HCT116 (cell line): Measurements from ENCODE around the gene IFNL1. TPM values are rescaled to one million over a fixed set of nuclear protein-coding genes. Genes with fewer than 3 reads are reported as not detected.

Source experiments
- ATAC-seq: fragments of 200-7000 bp; cut with Tn5 transposase; 2 replicates; pipeline ENCODE4 v1.9.1; 2020; ENCODE audit warnings: mild to moderate bottlenecking, moderate library complexity
- BruUV-seq: library from RNA; stranded (reverse); fragments of 400-500 nt; replicated peaks from 2 replicates; lab custom pipeline; 2021; lab: Mats Ljungman, UMichigan
- CTCF ChIA-PET: fragments of 300-600 bp; sonication (Branson Sonifier 250); formaldehyde crosslinking; loops from one replicate; lab custom pipeline; 2021; ENCODE audit warnings: antibody characterized with exemption; lab: Charles Lee
- POLR2A ChIA-PET: fragments of 300-600, 350-600 bp; sonication (Branson Sonifier 250); formaldehyde crosslinking; loops from one replicate; lab custom pipeline; 2021; ENCODE audit warnings: antibody characterized with exemption; lab: Charles Lee
- RAD21 ChIA-PET, 2 experiments: fragments of 300-600 bp; sonication (Branson Sonifier 250); formaldehyde crosslinking; loops; one replicate each; lab custom pipeline; 2023; ENCODE audit warnings: low total read pairs in 2 of 2; ENCODE audit not compliant: uncharacterized antibody in 2 of 2, unreplicated experiment in 2 of 2, low non-redundant PET in 1 of 2; lab: Charles Lee
- DNase-seq: peaks from one replicate; pipeline ENCODE4 v3.0.0-alpha.2; 2010; ENCODE audit warnings: low read depth, low spot score
- H2AFZ ChIP-seq: fragments of 200-600 bp; shearing (Covaris generic), sonication (generic); 2 replicates; pipeline ENCODE4 v1.6.1; 2017; ENCODE audit warnings: low read depth, mixed run types, mixed read lengths, antibody characterized with exemption, low read length; ENCODE audit not compliant: poor library complexity, severe bottlenecking
- H3K27ac ChIP-seq: 2 replicates; pipeline ENCODE4 v1.5.1; 2012; ENCODE audit warnings: low read depth, low read length
- H3K27me3 ChIP-seq: fragments of 200-600 bp; sonication (generic); 2 replicates; pipeline ENCODE4 v1.6.1; 2016; ENCODE audit warnings: mixed run types, low read length, mixed read lengths; ENCODE audit not compliant: insufficient read depth
- H3K36me3 ChIP-seq, 2 experiments: fragments of 200-500 bp in 1 of 2; fragments of 200-600 bp in 1 of 2; sonication (Bioruptor generic) in 1 of 2; sonication (generic) in 1 of 2; 2 replicates each; pipeline versions ENCODE4 v1.5.1 to v1.6.1; 2014 to 2016; ENCODE audit warnings: low read length in 2 of 2, inconsistent platforms in 1 of 2, mixed read lengths in 1 of 2, mixed run types in 1 of 2; ENCODE audit not compliant: insufficient read depth in 2 of 2, control insufficient read depth in 1 of 2
- H3K4me1 ChIP-seq, 2 experiments: fragments of 200-600 bp in 1 of 2; sonication (generic) in 1 of 2; 2 replicates each; pipeline versions ENCODE4 v1.5.1 to v1.6.1; 2012 to 2017; ENCODE audit warnings: low read length in 2 of 2, inconsistent platforms in 1 of 2, mild to moderate bottlenecking in 1 of 2, mixed read lengths in 1 of 2, mixed run types in 1 of 2, moderate library complexity in 1 of 2; ENCODE audit not compliant: insufficient read depth in 2 of 2, control insufficient read depth in 1 of 2
- H3K4me2 ChIP-seq: fragments of 200-600 bp; sonication (generic); 2 replicates; pipeline ENCODE4 v1.6.1; 2017; ENCODE audit warnings: mixed run types, low read length, mixed read lengths
- H3K4me3 ChIP-seq, 2 experiments: fragments of 200-600 bp in 1 of 2; sonication (generic) in 1 of 2; replicated peaks in 1 of 2; 2 replicates each; pipeline ENCODE4 v1.5.1; 2011 to 2016; ENCODE audit warnings: low read length in 2 of 2, control low read depth in 1 of 2, low read depth in 1 of 2, mild to moderate bottlenecking in 1 of 2, mixed read lengths in 1 of 2, mixed run types in 1 of 2
- H3K79me2 ChIP-seq: fragments of 200-600 bp; sonication (generic); 2 replicates; pipeline ENCODE4 v1.6.1; 2017; ENCODE audit warnings: mild to moderate bottlenecking, mixed run types, low read length, moderate library complexity, mixed read lengths; ENCODE audit not compliant: insufficient read depth
- H3K9ac ChIP-seq: fragments of 200-600 bp; sonication (generic); 2 replicates; pipeline ENCODE4 v1.6.1; 2016; ENCODE audit warnings: low read length, mixed read lengths
- H3K9me2 ChIP-seq: fragments of 200-600 bp; sonication (generic), shearing (Covaris generic); 2 replicates; pipeline ENCODE4 v1.6.1; 2017; ENCODE audit warnings: mixed run types, mild to moderate bottlenecking, moderate library complexity; ENCODE audit not compliant: insufficient read depth
- H3K9me3 ChIP-seq, 2 experiments: fragments of 200-500 bp in 1 of 2; fragments of 200-600 bp in 1 of 2; sonication (Bioruptor generic) in 1 of 2; sonication (generic) in 1 of 2; 2 replicates each; pipeline ENCODE4 v1.6.1; 2014 to 2017; ENCODE audit warnings: low read length in 2 of 2, mixed read lengths in 2 of 2, inconsistent platforms in 1 of 2, low read depth in 1 of 2, mild to moderate bottlenecking in 1 of 2, mixed run types in 1 of 2, moderate library complexity in 1 of 2; ENCODE audit not compliant: control insufficient read depth in 1 of 2, insufficient read depth in 1 of 2
- H4K20me1 ChIP-seq: fragments of 200-600 bp; sonication (generic), shearing (Covaris generic); 2 replicates; pipeline ENCODE4 v1.6.1; 2017; ENCODE audit warnings: mixed run types, mild to moderate bottlenecking, moderate library complexity; ENCODE audit not compliant: insufficient read depth
- CBX3 ChIP-seq: IDR thresholded peaks from 2 replicates; pipeline ENCODE4 v1.6.1; 2012; ENCODE audit warnings: low read depth
- CEBPB ChIP-seq: IDR thresholded peaks from 2 replicates; pipeline ENCODE4 v1.6.1; 2012; ENCODE audit warnings: low read depth
- EGR1 ChIP-seq: IDR thresholded peaks from 2 replicates; pipeline ENCODE4 v1.6.1; 2012; ENCODE audit warnings: low read depth
- ELF1 ChIP-seq: IDR thresholded peaks from 2 replicates; pipeline ENCODE4 v1.6.1; 2012; ENCODE audit warnings: low read depth, borderline replicate concordance
- EZH2 ChIP-seq: fragments of 200-600 bp; sonication (generic); IDR thresholded peaks from 2 replicates; pipeline ENCODE4 v1.6.1; 2017; ENCODE audit warnings: antibody characterized with exemption, mixed run types
- EZH2phosphoT487 ChIP-seq: fragments of 200-600 bp; IDR thresholded peaks from 2 replicates; pipeline ENCODE4 v1.6.1; 2018; ENCODE audit warnings: antibody characterized with exemption, borderline replicate concordance
- FOSL1 ChIP-seq: IDR thresholded peaks from 2 replicates; pipeline ENCODE4 v1.6.1; 2012; ENCODE audit warnings: low read depth
- POLR2AphosphoS5 ChIP-seq: IDR thresholded peaks from 2 replicates; pipeline ENCODE4 v1.6.1; 2011; ENCODE audit warnings: mild to moderate bottlenecking, low read depth, low read length, moderate library complexity
- RAD21 ChIP-seq: IDR thresholded peaks from 2 replicates; pipeline ENCODE4 v1.6.1; 2012; ENCODE audit warnings: low read depth, mild to moderate bottlenecking
- SP1 ChIP-seq: IDR thresholded peaks from 2 replicates; pipeline ENCODE4 v1.6.1; 2012; ENCODE audit warnings: low read depth
- SRF ChIP-seq: IDR thresholded peaks from 2 replicates; pipeline ENCODE4 v1.6.1; 2012; ENCODE audit warnings: low read depth
- TCF7L2 ChIP-seq: IDR thresholded peaks from 2 replicates; pipeline ENCODE4 v1.7.0; 2011; ENCODE audit warnings: borderline replicate concordance, inconsistent platforms; ENCODE audit not compliant: insufficient read depth, insufficient read length; ENCODE audit errors: extremely low read depth
- YY1 ChIP-seq: IDR thresholded peaks from 2 replicates; pipeline ENCODE4 v1.6.1; 2011; ENCODE audit warnings: low read length, low read depth, moderate library complexity, mild to moderate bottlenecking; ENCODE audit not compliant: insufficient replicate concordance; ENCODE audit errors: extremely low read depth
- intact Hi-C: fragments of 100-400 bp; cut with micrococcal nuclease; formaldehyde crosslinking; loops from 2 replicates; pipeline ENCODE4 v1.10.0; 2022
- total RNA-seq: library from RNA; stranded (reverse); gene quantifications from one replicate; pipeline ENCODE4 v1.2.1, GENCODE V29; 2021; ENCODE audit not compliant: unreplicated experiment
- TF ChIP-seq, protein P1 (sequence below): IDR thresholded peaks from 2 replicates; pipeline ENCODE4 v1.6.1; 2012
- TF ChIP-seq, protein P2 (sequence below), 3 experiments: fragments of 200-600 bp in 1 of 3; sonication (generic) in 1 of 3; IDR thresholded peaks in 2 of 3; conservative IDR thresholded peaks in 1 of 3; 2 replicates each; pipeline ENCODE4 v1.5.1; 2012 to 2017; ENCODE audit warnings: low read depth in 2 of 3, low read length in 2 of 3, antibody characterized with exemption in 1 of 3, borderline replicate concordance in 1 of 3, control low read depth in 1 of 3, mild to moderate bottlenecking in 1 of 3, mixed read lengths in 1 of 3, mixed run types in 1 of 3, moderate library complexity in 1 of 3; ENCODE audit not compliant: insufficient read depth in 1 of 3
- TF ChIP-seq, protein P3 (sequence below): IDR thresholded peaks from 2 replicates; pipeline ENCODE4 v1.6.1; 2012; ENCODE audit warnings: low read depth

The IFNL1 gene
- total RNA-seq, 1 experiment from 2014 or later = not detected

DNA sequence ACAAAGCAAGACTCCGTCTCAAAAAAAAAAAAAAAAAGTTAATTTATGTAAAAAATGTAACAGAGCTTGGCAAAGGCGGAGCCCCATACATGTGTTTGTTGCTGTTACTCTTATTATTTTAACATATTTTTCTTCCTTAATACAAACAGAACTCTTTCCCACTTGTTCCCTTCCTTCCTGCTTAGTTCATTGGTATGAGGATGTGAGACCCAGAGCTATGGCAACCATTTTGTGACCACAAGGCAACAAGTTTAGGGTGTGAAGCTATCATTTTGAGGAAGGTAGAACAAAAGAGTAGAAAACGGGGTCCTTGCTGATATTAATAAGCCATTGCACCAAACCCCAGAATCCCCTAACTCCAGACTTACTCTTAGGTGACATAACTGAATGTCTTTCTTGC, 5.4 kb downstream of the IFNL1 start:
- CTCF ChIA-PET = no interaction called here
- peaks cover 9 to 10% of the 10 kb centered on the region in 2 experiments for H3K4me1 ChIP-seq

More for the DNA sequence above, 5.4 kb downstream of the IFNL1 start:
- Histone ChIP-seq H3K9me2 (no peaks in the 10 kb centered on the region), H3K9ac (no peak overlapping the region), H3K27ac (no peak overlapping the region), H3K4me2 (no peak overlapping the region), H3K9me3 (no peaks in the 10 kb centered on the region), H3K4me3 (no peak overlapping the region), H3K27me3 (no peaks in the 10 kb centered on the region), H2AFZ (no peak overlapping the region), H3K79me2 (no peaks in the 10 kb centered on the region), H3K36me3 (no peaks in the 10 kb centered on the region), H4K20me1 (no peaks in the 10 kb centered on the region)
- intact Hi-C loops = no loop called here
- DNase-seq (no peak), ATAC-seq (no peak)
- BruUV-seq = no TSS peak
- ChIA-PET RAD21 (no interaction called here), POLR2A (no interaction called here)
- no peak for TF ChIP-seq EZH2phosphoT487
- no peak for TF ChIP-seq YY1
- TF ChIP-seq, protein P1, sequence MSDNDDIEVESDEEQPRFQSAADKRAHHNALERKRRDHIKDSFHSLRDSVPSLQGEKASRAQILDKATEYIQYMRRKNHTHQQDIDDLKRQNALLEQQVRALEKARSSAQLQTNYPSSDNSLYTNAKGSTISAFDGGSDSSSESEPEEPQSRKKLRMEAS = no peak
- no peak for TF ChIP-seq TCF7L2
- no peak for TF ChIP-seq SRF
- TF ChIP-seq EGR1 = no peak
- TF ChIP-seq, protein P2, sequence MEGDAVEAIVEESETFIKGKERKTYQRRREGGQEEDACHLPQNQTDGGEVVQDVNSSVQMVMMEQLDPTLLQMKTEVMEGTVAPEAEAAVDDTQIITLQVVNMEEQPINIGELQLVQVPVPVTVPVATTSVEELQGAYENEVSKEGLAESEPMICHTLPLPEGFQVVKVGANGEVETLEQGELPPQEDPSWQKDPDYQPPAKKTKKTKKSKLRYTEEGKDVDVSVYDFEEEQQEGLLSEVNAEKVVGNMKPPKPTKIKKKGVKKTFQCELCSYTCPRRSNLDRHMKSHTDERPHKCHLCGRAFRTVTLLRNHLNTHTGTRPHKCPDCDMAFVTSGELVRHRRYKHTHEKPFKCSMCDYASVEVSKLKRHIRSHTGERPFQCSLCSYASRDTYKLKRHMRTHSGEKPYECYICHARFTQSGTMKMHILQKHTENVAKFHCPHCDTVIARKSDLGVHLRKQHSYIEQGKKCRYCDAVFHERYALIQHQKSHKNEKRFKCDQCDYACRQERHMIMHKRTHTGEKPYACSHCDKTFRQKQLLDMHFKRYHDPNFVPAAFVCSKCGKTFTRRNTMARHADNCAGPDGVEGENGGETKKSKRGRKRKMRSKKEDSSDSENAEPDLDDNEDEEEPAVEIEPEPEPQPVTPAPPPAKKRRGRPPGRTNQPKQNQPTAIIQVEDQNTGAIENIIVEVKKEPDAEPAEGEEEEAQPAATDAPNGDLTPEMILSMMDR (IDR thresholded peaks at IDR 0.05 in 2 of 3, conservative IDR thresholded peaks at IDR 0.05 in 1 of 3; ENCODE audit: borderline replicate concordance in 1 of 3, insufficient read depth in 1 of 3, low read depth in 2 of 3, low read length in 2 of 3) = no peak
- TF ChIP-seq SP1 = no peak
- no peak for TF ChIP-seq FOSL1
- no peak for TF ChIP-seq EZH2
- TF ChIP-seq POLR2AphosphoS5 = no peak
- no peak for TF ChIP-seq CBX3
- TF ChIP-seq ELF1 = no peak
- TF ChIP-seq CEBPB = no peak
- no peak for TF ChIP-seq RAD21
- TF ChIP-seq, protein P3, sequence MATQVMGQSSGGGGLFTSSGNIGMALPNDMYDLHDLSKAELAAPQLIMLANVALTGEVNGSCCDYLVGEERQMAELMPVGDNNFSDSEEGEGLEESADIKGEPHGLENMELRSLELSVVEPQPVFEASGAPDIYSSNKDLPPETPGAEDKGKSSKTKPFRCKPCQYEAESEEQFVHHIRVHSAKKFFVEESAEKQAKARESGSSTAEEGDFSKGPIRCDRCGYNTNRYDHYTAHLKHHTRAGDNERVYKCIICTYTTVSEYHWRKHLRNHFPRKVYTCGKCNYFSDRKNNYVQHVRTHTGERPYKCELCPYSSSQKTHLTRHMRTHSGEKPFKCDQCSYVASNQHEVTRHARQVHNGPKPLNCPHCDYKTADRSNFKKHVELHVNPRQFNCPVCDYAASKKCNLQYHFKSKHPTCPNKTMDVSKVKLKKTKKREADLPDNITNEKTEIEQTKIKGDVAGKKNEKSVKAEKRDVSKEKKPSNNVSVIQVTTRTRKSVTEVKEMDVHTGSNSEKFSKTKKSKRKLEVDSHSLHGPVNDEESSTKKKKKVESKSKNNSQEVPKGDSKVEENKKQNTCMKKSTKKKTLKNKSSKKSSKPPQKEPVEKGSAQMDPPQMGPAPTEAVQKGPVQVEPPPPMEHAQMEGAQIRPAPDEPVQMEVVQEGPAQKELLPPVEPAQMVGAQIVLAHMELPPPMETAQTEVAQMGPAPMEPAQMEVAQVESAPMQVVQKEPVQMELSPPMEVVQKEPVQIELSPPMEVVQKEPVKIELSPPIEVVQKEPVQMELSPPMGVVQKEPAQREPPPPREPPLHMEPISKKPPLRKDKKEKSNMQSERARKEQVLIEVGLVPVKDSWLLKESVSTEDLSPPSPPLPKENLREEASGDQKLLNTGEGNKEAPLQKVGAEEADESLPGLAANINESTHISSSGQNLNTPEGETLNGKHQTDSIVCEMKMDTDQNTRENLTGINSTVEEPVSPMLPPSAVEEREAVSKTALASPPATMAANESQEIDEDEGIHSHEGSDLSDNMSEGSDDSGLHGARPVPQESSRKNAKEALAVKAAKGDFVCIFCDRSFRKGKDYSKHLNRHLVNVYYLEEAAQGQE = no peak
